Left colon (tissue), 2 donors: ENCODE results near the gene MYL4. TPM values are rescaled to one million over a fixed set of nuclear protein-coding genes. Genes with fewer than 3 reads are reported as not detected.
"Not testable (repeated sequence)": the region's sequence is repeated elsewhere in the genome, so short reads cannot be mapped to it uniquely, and the experiment has no call there.

Experiments
- ATAC-seq: fragments of 200-7000 bp; cut with Tn5 transposase; one replicate; pipeline ENCODE4 v1.9.1; 2020; ENCODE audit warnings: mild to moderate bottlenecking, moderate library complexity
- DNase-seq, 2 donors: peaks; one replicate each; pipeline ENCODE4 v3.0.0-alpha.2; 2020
- intact Hi-C, 2 donors: fragments of 100-400 bp; cut with DNase I in 1 of 2; cut with micrococcal nuclease in 1 of 2; formaldehyde crosslinking; loops; one replicate each; pipeline versions ENCODE4 v1.11.2 to v1.14.0; 2022; cut with DNase I, micrococcal nuclease
- total RNA-seq, 2 donors: library from RNA; stranded (reverse); fragmentation: NEBNext Ultra II Directional; extraction: Animal tissue kit (Norgen Biotek cat#: 25700); gene quantifications; one replicate each; pipeline ENCODE4 v1.2.1, GENCODE V29; 2021
- donor health status: DM: no; HTN: no; CAD: no.
- donor health status: DM: yes; HTN: yes; CAD: no.

The MYL4 gene
- total RNA-seq, 2 donors from 2014 or later, result not detected

- intact Hi-C loops, result no loop called here
- ATAC-seq, result no peak
Measured at GRCh38 chr17:47254403-47254943, 45.3 kb downstream of the MYL4 start.

DNA sequence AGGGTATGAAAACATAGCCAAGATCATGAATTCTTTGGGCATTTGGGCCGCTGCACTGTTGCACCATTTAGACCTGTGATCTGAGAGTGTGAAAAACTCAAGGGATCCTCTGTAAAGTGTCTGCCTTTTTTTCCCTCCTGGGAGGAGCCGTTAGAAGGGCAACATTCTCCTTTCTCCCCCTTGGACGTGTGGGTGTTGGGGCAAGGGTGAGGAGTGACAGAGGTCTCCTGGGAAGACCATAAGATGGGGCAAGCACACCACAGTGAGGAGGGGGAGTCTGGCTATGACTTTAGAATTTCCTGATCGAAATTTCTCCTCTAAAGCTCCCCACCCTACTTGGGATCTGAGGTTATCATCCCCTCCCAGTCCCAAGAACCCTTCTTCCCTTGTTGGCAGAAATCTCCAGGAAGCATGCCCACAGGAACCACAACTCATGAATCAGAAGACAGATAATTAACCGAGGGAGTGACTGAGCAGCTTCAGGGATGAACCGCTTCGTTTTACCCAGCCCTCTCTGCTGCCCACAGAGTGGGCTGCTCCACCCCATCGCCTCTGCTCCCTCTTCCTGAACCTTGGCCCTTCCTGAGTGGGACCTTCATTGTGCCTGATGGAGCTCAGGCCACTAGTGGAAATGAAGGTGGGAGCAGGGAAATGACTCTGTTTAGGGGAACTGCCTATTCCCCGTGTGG, 48.6 kb downstream of the MYL4 start:
- ATAC-seq (no peak), DNase-seq (no peak)
- intact Hi-C loops, result no loop called here

More at GRCh38 chr17:47254403-47254943, 45.3 kb downstream of the MYL4 start:
- no peak for DNase-seq

DNA sequence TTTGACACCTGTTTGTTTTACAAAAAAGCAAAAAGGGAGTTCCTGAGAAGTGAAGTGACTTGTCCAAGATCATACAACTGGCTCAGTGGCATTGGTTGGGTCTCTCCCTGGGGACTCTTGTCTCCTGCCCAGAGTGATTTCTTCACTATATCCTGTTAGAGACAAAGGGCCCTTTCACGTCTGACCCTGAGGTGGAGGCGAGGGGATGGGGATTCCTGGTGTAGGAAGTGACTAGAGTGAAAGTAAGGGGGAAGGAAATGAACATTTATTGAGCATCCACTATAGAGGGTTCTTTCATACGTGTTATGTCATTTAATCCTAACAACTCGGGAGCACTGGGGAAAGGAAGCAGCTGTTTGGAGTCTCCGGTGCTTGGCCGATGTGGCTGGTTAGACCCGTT, 53.4 kb downstream of the MYL4 start:
- intact Hi-C loops, result no loop called here
- DNase-seq (no peak), ATAC-seq (no peak)

DNA sequence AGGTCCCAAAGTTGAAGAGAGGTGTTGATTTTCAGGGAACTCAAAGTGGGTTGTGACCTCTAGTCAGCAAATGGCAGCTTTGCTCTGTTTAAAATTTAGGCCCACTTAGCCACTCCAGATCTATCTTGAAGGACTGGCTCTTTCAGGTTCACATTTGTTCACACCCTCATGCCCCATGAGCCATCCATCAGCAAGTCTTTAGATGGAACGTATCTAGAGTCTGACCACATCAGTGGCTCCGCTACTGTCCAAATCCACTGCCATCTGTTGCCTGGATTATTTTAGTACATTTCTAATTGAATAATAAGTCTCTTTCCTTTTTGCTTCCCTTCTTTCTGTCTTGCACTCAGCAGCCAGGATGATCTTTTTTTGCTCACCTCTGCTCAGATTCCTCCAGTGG, 55.0 kb downstream of the MYL4 start:
- intact Hi-C loops, result no loop called here
- DNase-seq (no peak), ATAC-seq (no peak)

GRCh38 chr17:47265983-47266541, 56.9 kb downstream of the MYL4 start:
- ATAC-seq, result peak; percentile 55
- no peak for DNase-seq
- intact Hi-C loops, result no loop called here

GRCh38 chr17:47266782-47267181, 57.6 kb downstream of the MYL4 start:
- no peak for DNase-seq
- ATAC-seq, result no peak
- intact Hi-C loops, result no loop called here

DNA sequence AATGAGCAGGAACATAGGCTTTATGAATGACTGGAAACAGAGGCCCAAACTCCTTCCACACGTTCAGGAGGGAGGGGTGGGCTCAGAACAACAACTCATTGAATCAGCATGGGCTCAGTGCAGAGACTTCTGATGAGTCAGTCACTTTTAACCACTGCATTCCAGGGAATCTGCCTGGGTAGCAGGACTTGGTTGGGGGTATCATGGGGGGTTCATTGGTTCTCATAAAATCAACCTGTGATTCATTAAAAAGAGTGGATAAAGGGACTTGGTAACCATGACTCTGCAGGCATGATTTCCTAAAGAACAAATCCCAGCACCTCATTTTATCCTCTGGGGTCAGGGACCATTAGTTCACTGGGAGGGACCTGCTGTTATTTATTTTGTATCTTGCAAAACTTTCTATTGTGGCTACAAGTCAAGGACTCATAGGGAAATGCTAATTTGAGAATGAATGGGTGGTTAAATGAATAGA, 58.2 kb downstream of the MYL4 start:
- ATAC-seq, result no peak
- intact Hi-C loops, result no loop called here
- no peak for DNase-seq

DNA sequence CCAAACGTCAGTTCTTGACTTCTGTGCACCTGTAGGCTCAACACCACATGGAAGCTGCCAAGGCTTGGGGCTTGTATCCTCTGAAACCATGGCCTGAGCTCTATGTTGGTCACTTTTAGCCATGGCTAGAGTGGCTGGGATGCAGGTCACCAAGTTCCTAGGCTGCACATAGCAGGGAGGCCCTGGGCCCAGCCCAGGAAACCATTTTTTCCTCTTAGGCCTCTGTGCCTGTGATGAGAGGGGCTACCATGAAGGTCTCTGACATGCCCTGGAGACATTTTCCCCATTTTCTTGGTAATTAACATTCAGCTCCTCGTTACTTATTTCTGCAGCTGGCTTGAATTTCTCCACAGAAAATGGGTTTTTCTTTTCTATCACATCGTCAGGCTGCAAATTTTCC, 59.8 kb downstream of the MYL4 start:
- DNase-seq, ATAC-seq, intact Hi-C loops: not testable (repeated sequence)

- DNase-seq, ATAC-seq, intact Hi-C loops: not testable (repeated sequence)
Measured at GRCh38 chr17:47269561-47270280, 60.6 kb downstream of the MYL4 start.

- no peak for ATAC-seq
- intact Hi-C loops, result no loop called here
- no peak for DNase-seq
Measured at GRCh38 chr17:47270946-47271705, 62.0 kb downstream of the MYL4 start.

DNA sequence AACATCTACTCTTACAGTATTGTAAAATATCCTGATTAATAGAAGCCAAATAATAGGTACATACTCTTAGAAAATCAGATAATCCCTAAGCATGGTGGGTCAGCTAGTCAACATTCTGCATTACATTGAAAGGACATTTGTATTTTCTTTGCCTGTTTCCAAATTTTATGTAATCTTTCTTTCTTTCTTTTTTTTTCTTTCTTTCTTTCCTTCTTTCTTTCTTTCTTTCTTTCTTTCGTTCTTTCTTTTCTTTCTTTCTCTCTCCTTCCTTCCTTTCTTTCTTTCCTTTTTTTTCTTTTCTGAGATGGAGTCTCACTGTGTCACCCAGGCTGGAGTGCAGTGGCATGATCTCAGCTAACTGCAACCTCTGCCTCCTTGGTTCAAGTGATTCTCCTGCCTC, 63.3 kb downstream of the MYL4 start:
- no peak for DNase-seq
- intact Hi-C loops, result no loop called here

DNA sequence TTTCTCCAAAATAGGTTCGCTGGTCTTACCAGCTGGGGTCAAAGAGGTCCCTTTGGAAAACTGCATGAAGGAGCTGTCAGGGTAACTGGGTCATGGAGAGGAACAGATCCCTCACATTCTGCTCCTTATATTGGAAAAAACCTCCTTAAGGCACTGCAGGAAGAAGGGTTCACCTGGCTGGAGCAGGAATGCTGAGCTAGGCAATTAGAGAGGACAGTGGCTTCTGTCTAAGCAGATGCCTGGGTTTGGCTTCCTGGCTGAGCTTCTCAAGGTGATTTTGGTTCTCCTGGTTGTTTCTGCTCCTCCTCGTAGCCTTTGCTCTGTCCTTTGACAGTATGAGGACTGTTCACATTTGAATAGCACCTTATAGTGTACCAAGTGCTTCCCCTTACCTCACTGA, 64.1 kb downstream of the MYL4 start:
- intact Hi-C loops, result no loop called here
- ATAC-seq (no peak), DNase-seq (no peak)

More for the DNA sequence above, 63.3 kb downstream of the MYL4 start:
- no peak for ATAC-seq

Other genes starting within 250 kb of the MYL4 start
- not detected for gene RPRML, start 230.1 kb upstream of the MYL4 start, total RNA-seq
- gene CDC27, start 20.1 kb upstream of the MYL4 start, total RNA-seq, result 10 to 100 TPM; 45.6 to 54.1 TPM
- 10 to 100 TPM in 1 of 2 donors, 1 to 10 TPM in 1; 3.2 to 11.9 TPM for gene ITGB3, start 44.5 kb downstream of the MYL4 start, total RNA-seq
- gene EFCAB13, start 114.6 kb downstream of the MYL4 start, total RNA-seq, result 1 to 10 TPM; 3.2 to 4.0 TPM